Kidney capillary endothelial cell (primary cell): Measurements from ENCODE around the gene RIC3.
"Not testable (repeated sequence)": the region's sequence is repeated elsewhere in the genome, so short reads cannot be mapped to it uniquely, and the experiment has no call there.

Experiments used
- DNase-seq: peaks from one replicate; pipeline ENCODE4 v3.0.0-alpha.2; 2018; ENCODE audit warnings: low spot score

Gene RIC3

GRCh38 chr11:8190431-8190830 is 21.6 kb upstream of the RIC3 start:
- DNase-seq, result no peak

- no peak for DNase-seq
Measured at GRCh38 chr11:8186429-8186828, 17.6 kb upstream of the RIC3 start.

GRCh38 chr11:8183111-8183510 is 14.3 kb upstream of the RIC3 start:
- no peak for DNase-seq

- no peak for DNase-seq
Measured at GRCh38 chr11:8180469-8180868, 11.6 kb upstream of the RIC3 start.

- DNase-seq, result no peak
Measured at GRCh38 chr11:8178297-8178696, 9.5 kb upstream of the RIC3 start.

GRCh38 chr11:8177136-8177535 is 8.3 kb upstream of the RIC3 start:
- DNase-seq, result no peak

GRCh38 chr11:8167796-8168195 is 1.0 kb downstream of the RIC3 start:
- DNase-seq, result no peak

GRCh38 chr11:8164746-8165145 is 4.1 kb downstream of the RIC3 start:
- DNase-seq, result no peak

- not testable (repeated sequence) for DNase-seq
Measured at GRCh38 chr11:8161627-8162304, 7.1 kb downstream of the RIC3 start.

- no peak for DNase-seq
Measured at GRCh38 chr11:8156877-8157276, 11.9 kb downstream of the RIC3 start.

- no peak for DNase-seq
Measured at GRCh38 chr11:8149726-8150125, 19.1 kb downstream of the RIC3 start.

- DNase-seq, result no peak
Measured at GRCh38 chr11:8138526-8138925, 30.3 kb downstream of the RIC3 start.

- DNase-seq, result no peak
Measured at GRCh38 chr11:8127447-8127846, 41.4 kb downstream of the RIC3 start.

- DNase-seq, result no peak
Measured at GRCh38 chr11:8126649-8127289, 42.1 kb downstream of the RIC3 start.

- DNase-seq, result no peak
Measured at GRCh38 chr11:8122173-8122764, 46.6 kb downstream of the RIC3 start.

- DNase-seq, result no peak
Measured at GRCh38 chr11:8111636-8112035, 57.2 kb downstream of the RIC3 start.

GRCh38 chr11:8110396-8110795 is 58.4 kb downstream of the RIC3 start:
- DNase-seq, result no peak

- DNase-seq, result no peak
Measured at GRCh38 chr11:8109675-8110074, 59.1 kb downstream of the RIC3 start.

- no peak for DNase-seq
Measured at GRCh38 chr11:8108421-8108820, 60.4 kb downstream of the RIC3 start.

- DNase-seq, result no peak
Measured at GRCh38 chr11:8107642-8108041, 61.2 kb downstream of the RIC3 start.

GRCh38 chr11:8106679-8107078 is 62.1 kb downstream of the RIC3 start:
- no peak for DNase-seq

GRCh38 chr11:8105666-8106065 is 63.2 kb downstream of the RIC3 start:
- no peak for DNase-seq

GRCh38 chr11:8105133-8105532 is 63.7 kb downstream of the RIC3 start:
- no peak for DNase-seq

- DNase-seq, result no peak
Measured at GRCh38 chr11:8103909-8104308, 64.9 kb downstream of the RIC3 start.
